ENCODE measurements around the gene LRRC4B.

GRCh38 chr19:50534478-50534877, 33.8 kb downstream of the LRRC4B start:
- TF ChIP-seq HOXA7 (CRISPR knock-in tag; IDR thresholded peaks at IDR 0.05; ENCODE audit: borderline replicate concordance): no peak
- no peak for TF ChIP-seq ZFP3 (tag by site-specific recombination; IDR thresholded peaks at IDR 0.05; ENCODE audit: low read depth)
- TF ChIP-seq CTCF (tag by site-specific recombination; IDR thresholded peaks at IDR 0.05): no peak
- no peak for TF ChIP-seq ZNF768 (tag by site-specific recombination; IDR thresholded peaks at IDR 0.05)
